Lower leg skin (tissue), 3 donors: ENCODE data around the gene WWTR1.

Experiments
- CTCF ChIP-seq, 3 donors: fragments of 450-650 bp; IDR thresholded peaks; one replicate each; pipeline ENCODE4 v1.5.1; 2016; ENCODE audit warnings: antibody characterized with exemption in 3 of 3, mild to moderate bottlenecking in 3 of 3, moderate library complexity in 2 of 3
- POLR2A ChIP-seq, 2 donors: fragments of 450-650 bp; IDR thresholded peaks; one replicate each; pipeline ENCODE4 v1.6.1; 2016 to 2017; ENCODE audit warnings: antibody characterized with exemption in 2 of 2, mild to moderate bottlenecking in 1 of 2, moderate library complexity in 1 of 2

GRCh38 chr3:149486726-149487125, 171.1 kb downstream of the WWTR1 start:
- no peak for TF ChIP-seq CTCF (IDR thresholded peaks at IDR 0.05)
- TF ChIP-seq POLR2A (IDR thresholded peaks at IDR 0.05), result no peak
